ENCODE measurements around the gene ANTXR1. TPM values are rescaled to one million over a fixed set of nuclear protein-coding genes. Genes with fewer than 3 reads are reported as not detected.

The ANTXR1 gene
- total RNA-seq, 1 experiment from 2014 or later, result 37.3 TPM

- no CpG with 5 or more reads among the region's 3 CpGs for WGBS (ENCODE audit: extremely low coverage, insufficient read length, low lambda C conversion rate)
- Histone ChIP-seq H3K18ac (ENCODE audit: insufficient read length, low read depth, low read length) (no peak overlapping the region), H4K20me1 (ENCODE audit: control insufficient read depth, insufficient read depth, insufficient read length) (no peaks in the 10 kb centered on the region), H2AFZ (ENCODE audit: low read length) (no peak overlapping the region), H2BK15ac (ENCODE audit: low read depth, low read length) (no peak overlapping the region), H4K91ac (ENCODE audit: insufficient read length, low read depth, low read length) (no peak overlapping the region), H2AK5ac (ENCODE audit: insufficient read length, low read length) (no peak overlapping the region), H2BK120ac (ENCODE audit: low read depth, low read length, poor library complexity, severe bottlenecking) (no peak overlapping the region), H3K4ac (ENCODE audit: low read depth, low read length) (no peak overlapping the region), H3K23me2 (ENCODE audit: insufficient read length, low read depth, low read length, poor library complexity, severe bottlenecking) (no peaks in the 10 kb centered on the region), H3K23ac (ENCODE audit: insufficient read length, low read depth, low read length) (no peak overlapping the region), H4K8ac (replicated peaks; ENCODE audit: insufficient read length, low read depth, low read length) (no peak overlapping the region), H3K79me2 (ENCODE audit: insufficient read depth, low read length) (no peaks in the 10 kb centered on the region), H3K56ac (ENCODE audit: insufficient read length, low read depth, low read length) (no peak overlapping the region), H3K4me2 (ENCODE audit: insufficient read depth, insufficient read length, low read length) (no peak overlapping the region), H3K27ac (ENCODE audit: insufficient read length, low read depth, low read length) (no peak overlapping the region), H2BK12ac (ENCODE audit: insufficient read length, low read depth, low read length) (no peak overlapping the region), H3K9ac (ENCODE audit: extremely low read depth, insufficient read length, low read length) (no peak overlapping the region), H3K14ac (ENCODE audit: insufficient read depth, low read length) (no peak overlapping the region), H3K27me3 (ENCODE audit: insufficient read depth, low read length) (no peaks in the 10 kb centered on the region), H3T11ph (ENCODE audit: low read length) (no peak overlapping the region), H2BK20ac (ENCODE audit: low read depth, low read length, poor library complexity, severe bottlenecking) (no peak overlapping the region), H3K9me3 (ENCODE audit: control insufficient read depth, low read depth, low read length) (no peaks in the 10 kb centered on the region), H3K4me1 (ENCODE audit: insufficient read depth, low read length) (no peaks in the 10 kb centered on the region), H2BK5ac (ENCODE audit: insufficient read length, low read length) (no peak overlapping the region), H3K79me1 (ENCODE audit: insufficient read depth, low read depth, low read length, poor library complexity, severe bottlenecking) (no peaks in the 10 kb centered on the region), H4K5ac (ENCODE audit: insufficient read length, low read depth, low read length) (no peak overlapping the region)
- H3K27ac Mint-ChIP-seq, result no peak overlapping the region
- no peak overlapping the region for H3K4me3 Mint-ChIP-seq
- DNase-seq, result no peak
- no peaks in the 10 kb centered on the region for H3K4me1 Mint-ChIP-seq
- H3K27me3 Mint-ChIP-seq (ENCODE audit: low read depth), result no peaks in the 10 kb centered on the region
- no peak for TF ChIP-seq CTCF (conservative IDR thresholded peaks at IDR 0.05)
- no peaks in the 10 kb centered on the region; a peak in 1 of 7 replicates for H3K36me3 Mint-ChIP-seq (ENCODE audit: insufficient read depth in 1 of 3, low read depth in 3 of 3)
- H3K9me3 Mint-ChIP-seq, result no peaks in the 10 kb centered on the region
Observed at GRCh38 chr2:69070969-69071368, 58.0 kb downstream of the ANTXR1 start.
